AG10803 (cell line): ENCODE measurements around the gene BICDL1.
"Not testable (repeated sequence)": the region's sequence is repeated elsewhere in the genome, so short reads cannot be mapped to it uniquely, and the experiment has no call there.

ENCODE experiments used
- DNase-seq: peaks from one replicate; pipeline ENCODE4 v3.0.0; 2010; ENCODE audit warnings: low read depth
- H3K4me3 ChIP-seq: 2 replicates; pipeline ENCODE4 v1.5.1; 2011; ENCODE audit warnings: mild to moderate bottlenecking, low read length, control low read depth
- TF ChIP-seq, protein P1 (sequence below): conservative IDR thresholded peaks from 2 replicates; pipeline ENCODE4 v1.5.1; 2011; ENCODE audit warnings: mild to moderate bottlenecking, low read length, control low read depth, inconsistent platforms

BICDL1 gene

GRCh38 chr12:120000556-120000955 lies 11.5 kb downstream of the BICDL1 start:
- DNase-seq: no peak
- no peak overlapping the region for H3K4me3 ChIP-seq
- TF ChIP-seq, protein P1, sequence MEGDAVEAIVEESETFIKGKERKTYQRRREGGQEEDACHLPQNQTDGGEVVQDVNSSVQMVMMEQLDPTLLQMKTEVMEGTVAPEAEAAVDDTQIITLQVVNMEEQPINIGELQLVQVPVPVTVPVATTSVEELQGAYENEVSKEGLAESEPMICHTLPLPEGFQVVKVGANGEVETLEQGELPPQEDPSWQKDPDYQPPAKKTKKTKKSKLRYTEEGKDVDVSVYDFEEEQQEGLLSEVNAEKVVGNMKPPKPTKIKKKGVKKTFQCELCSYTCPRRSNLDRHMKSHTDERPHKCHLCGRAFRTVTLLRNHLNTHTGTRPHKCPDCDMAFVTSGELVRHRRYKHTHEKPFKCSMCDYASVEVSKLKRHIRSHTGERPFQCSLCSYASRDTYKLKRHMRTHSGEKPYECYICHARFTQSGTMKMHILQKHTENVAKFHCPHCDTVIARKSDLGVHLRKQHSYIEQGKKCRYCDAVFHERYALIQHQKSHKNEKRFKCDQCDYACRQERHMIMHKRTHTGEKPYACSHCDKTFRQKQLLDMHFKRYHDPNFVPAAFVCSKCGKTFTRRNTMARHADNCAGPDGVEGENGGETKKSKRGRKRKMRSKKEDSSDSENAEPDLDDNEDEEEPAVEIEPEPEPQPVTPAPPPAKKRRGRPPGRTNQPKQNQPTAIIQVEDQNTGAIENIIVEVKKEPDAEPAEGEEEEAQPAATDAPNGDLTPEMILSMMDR: no peak

GRCh38 chr12:120006258-120006975 lies 17.4 kb downstream of the BICDL1 start:
- no peak for DNase-seq
- H3K4me3 ChIP-seq: no peak overlapping the region
- TF ChIP-seq, protein P1: no peak

- DNase-seq: no peak
- TF ChIP-seq, protein P1: no peak
- no peak overlapping the region for H3K4me3 ChIP-seq
These were observed 18.2 kb downstream of the BICDL1 start for GRCh38 chr12:120007272-120007671.

GRCh38 chr12:120010661-120011230 lies 21.7 kb downstream of the BICDL1 start:
- no peak overlapping the region for H3K4me3 ChIP-seq
- no peak for DNase-seq
- TF ChIP-seq, protein P1: no peak

DNA sequence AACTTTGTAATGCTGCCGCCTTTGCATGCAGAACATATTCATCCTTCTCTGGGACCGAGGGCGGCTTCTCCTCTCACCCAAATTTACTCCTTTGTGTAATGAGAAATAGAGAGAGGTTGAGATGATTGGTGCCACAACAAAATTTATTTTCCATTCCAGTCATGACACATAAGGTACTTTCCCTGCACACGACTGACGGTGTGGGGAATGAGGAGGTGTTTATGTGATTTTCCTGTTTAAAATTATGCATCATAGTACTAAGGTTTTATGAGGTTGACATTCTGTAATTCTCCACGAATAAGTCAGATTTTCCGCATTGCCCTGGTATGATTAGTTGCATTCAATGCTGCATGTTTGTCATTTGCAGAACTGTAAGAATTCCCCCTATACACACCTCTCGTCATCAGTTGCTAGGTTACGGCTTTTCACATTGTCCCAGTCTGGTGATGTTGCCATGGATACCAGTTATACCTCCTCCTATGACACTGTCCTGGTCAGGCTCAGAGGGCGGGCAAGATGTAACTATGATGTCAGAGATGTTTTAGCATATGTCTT lies 23.1 kb downstream of the BICDL1 start:
- TF ChIP-seq, protein P1: no peak
- H3K4me3 ChIP-seq: no peak overlapping the region
- DNase-seq: no peak

DNA sequence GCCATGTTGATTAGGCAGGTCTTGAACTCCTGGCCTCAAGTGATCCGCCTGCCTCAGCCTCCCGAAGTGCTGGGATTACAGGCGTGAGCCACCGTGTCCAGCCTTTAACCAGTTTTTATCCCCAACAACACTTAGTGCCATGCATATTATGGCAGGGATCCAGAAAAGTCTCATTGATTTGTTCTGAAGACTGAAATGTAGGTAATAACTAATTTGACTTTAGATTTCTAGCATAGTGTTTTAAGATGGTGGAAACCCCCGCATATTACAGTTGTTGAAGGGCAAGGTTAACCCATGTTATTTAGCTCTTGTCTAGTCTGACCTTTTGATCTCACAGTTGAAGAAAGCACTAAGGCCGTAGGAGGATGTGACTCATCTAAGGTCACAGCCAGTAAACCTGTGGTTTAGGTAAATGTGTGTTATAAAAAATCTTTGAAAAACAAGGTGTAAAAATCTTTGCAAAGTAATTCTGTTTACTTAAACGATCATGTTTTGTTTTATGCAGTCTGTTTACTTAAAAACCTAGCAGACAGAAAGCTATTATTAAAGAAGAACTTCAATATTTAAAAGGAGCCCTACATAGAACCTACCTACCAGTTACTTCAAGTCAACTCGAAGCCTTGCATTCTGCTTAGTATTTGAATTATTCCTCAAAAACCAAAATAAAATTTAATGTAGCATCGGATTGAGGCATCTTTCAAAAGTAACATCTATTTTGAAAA lies 24.8 kb downstream of the BICDL1 start:
- TF ChIP-seq, protein P1: no peak
- no peak overlapping the region for H3K4me3 ChIP-seq
- no peak for DNase-seq

GRCh38 chr12:120014381-120014735 lies 25.3 kb downstream of the BICDL1 start:
- DNase-seq, H3K4me3 ChIP-seq: not testable (repeated sequence)
